ENCODE data around the gene STK32C. TPM values are rescaled to one million over a fixed set of nuclear protein-coding genes. Genes with fewer than 3 reads are reported as not detected.

The STK32C gene
- total RNA-seq, 1 donor from 2014 or later, result 12.5 TPM

DNA sequence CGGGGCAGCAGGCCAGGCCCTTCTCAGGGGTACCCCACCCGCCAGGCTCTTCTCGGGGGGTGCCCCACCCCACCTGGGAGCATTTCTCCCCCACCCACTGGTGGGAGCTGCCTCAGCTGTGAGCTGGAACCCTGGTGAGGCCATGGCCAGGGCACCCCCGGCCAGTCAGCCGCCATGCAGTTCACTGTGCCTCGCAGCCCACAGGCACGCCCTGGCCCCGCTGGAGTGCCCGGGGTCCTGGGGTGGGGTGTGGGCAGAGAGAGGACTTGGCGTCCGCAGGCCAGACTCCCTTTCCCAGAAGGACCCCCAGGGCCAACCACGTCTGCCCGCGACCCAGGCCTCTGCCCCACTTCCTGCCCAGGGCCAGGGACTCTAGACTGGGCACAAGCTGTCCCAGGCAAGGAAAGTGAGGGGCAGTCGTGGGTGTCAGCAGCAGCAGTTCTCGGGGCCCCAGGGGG is 107.9 kb downstream of the STK32C start:
- DNase-seq (ENCODE audit: low read depth, low spot score), result no peak

- no peak for DNase-seq (ENCODE audit: low read depth, low spot score)
Observed at GRCh38 chr10:132199268-132199853, 108.4 kb downstream of the STK32C start.

- DNase-seq (ENCODE audit: low read depth, low spot score), result no peak
Observed at GRCh38 chr10:132198381-132199181, 109.2 kb downstream of the STK32C start.

DNA sequence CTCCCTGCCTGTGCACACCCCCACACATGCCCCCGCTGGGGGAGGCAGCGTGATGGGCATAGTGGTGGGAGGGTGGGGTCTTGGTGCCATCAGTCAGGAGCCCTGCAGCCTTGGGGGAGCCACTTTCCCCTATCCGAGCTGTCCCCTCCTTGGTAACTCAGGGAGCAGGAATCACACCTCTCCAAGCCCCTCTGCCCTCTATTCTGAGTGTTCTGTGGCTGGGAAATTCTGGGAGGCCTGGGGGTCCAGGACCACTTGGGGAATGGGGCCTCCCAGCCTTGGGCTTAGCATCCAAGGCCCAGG is 109.7 kb downstream of the STK32C start:
- no peak for DNase-seq (ENCODE audit: low read depth, low spot score)

- DNase-seq (ENCODE audit: low read depth, low spot score), result no peak
Observed at GRCh38 chr10:132197271-132198067, 110.3 kb downstream of the STK32C start.

DNA sequence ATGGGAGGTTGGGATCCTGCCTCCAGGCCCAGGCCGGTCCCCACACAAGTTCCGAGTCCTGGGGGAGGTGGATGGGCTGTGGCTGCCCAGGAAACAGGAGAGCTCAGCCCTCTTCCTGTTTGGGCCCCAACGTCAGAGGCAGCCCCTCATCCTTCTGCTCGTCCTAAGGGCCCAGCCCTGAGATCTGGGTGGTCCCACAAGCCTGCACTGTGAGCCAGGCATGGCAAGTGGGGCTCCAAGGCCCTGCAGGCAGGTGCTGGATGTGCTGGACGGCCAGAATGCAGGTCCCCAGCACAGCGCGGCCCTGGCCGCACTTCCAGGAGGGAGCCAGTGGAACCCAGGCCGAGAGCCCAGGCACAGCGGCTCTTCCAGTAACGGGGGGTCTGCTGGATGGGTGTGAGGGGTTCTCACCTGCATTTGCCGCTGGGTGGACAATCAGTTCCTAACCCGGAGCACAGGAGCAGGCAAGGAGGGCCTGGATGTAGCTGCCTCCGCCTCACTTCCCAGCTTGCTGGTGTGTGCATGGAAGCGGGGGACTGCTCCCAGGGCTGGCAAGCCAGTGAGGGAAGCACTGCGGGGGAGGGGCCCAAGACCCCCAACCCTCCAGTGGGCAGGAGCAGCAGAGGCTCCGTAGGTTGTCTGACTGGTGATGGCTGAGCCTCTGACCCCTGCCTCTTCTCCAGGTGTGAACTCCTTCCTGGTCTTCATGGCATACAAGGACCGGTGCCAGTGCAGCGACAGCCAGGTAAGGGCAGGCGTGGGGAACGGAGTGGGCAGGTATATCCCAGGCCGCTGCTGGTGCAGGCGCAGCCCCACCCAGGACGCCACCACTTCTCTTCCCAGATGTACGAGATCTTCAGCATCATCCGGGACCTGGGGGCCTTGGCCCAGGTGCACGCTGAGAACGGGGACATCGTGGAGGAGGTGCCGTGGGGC is 111.3 kb downstream of the STK32C start:
- no peak for DNase-seq (ENCODE audit: low read depth, low spot score)

DNA sequence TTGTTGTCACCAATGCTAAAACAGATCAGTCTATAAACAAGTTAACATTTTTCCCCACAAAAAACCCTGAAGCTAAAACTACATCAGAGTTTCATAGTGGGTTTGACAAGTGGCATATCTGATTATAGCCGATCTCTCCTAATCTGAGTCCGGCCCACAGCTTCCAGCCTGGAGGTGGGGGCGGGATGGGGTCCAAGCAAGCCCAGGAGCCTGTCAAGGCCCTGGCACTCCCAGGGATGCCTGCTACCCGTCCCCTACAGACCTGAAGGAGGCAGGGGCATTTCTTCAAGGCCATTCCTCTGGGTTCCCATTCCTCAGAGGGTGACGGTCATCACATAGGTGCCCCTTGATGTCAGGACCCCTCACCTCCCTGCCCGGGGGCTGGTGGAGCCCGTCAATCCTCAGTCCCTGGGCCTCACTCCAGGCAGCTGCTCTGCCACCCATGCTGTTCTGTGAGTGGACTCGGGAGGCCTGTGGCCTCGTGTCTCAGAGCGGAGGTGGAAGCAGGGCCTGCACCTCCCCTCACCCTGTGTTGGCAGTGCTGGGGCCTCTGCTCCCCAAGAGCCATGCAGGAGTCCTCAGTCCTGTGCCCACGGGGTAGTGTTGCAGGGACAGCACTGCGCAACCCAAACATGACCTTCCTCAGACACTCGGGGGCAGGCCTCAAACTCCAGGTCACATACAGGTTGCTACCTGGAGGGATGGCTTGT is 112.2 kb downstream of the STK32C start:
- no peak for DNase-seq (ENCODE audit: low read depth, low spot score)

DNA sequence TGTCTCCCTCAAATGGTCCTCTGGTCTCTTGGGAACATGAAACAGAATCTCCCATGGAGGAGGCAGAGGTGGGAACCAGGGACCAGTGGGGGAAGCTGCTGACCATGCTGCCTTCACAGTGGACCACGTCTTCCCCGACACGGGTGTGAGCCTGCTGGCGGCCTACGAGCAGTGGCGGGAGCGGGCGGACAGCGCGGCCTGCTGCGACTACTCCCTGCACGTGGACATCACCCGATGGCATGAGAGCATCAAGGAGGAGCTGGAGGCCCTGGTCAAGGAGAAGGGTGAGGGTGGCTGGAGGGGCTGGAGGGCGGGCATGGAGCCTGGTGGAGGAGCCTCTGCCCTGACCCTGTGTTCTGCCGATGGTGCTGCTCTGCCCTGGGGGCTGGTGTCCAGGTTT is 113.0 kb downstream of the STK32C start:
- no peak for DNase-seq (ENCODE audit: low read depth, low spot score)

DNA sequence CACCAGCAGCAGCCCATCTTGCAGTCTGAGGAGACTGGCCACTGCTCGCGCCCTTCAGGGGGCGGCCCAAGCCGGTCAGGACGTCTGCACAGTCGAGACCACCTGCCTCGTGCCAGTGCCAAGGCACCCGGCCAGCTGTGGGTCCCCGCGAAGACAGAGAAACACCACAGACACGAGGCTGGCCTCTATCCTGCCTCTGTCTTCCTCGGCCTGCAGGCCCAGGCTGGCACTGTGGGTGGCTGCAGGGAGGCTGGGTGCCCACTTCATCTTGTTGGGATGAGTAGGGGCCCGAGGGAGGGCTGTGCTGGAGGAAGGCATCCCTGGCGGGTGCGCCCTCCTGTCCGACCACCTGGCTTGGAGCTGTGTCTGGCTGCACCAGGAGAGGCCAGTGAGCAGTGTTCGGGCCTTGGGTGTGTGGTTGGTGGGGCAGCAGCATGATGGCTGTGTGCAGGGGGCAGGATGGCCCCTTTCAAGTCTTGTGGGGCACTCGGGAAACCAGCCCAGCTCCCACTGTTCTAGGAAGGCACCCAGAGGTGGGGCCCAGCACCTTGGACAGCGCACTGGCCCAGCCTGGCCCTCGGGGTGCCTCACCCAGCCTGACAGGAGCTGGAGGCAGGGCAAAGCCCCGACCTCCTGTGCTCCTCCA is 113.7 kb downstream of the STK32C start:
- no peak for DNase-seq (ENCODE audit: low read depth, low spot score)

- no peak for DNase-seq (ENCODE audit: low read depth, low spot score)
Observed at GRCh38 chr10:132192991-132193665, 114.6 kb downstream of the STK32C start.

- DNase-seq (ENCODE audit: low read depth, low spot score), result no peak
Observed at GRCh38 chr10:132192076-132192975, 115.4 kb downstream of the STK32C start.

DNA sequence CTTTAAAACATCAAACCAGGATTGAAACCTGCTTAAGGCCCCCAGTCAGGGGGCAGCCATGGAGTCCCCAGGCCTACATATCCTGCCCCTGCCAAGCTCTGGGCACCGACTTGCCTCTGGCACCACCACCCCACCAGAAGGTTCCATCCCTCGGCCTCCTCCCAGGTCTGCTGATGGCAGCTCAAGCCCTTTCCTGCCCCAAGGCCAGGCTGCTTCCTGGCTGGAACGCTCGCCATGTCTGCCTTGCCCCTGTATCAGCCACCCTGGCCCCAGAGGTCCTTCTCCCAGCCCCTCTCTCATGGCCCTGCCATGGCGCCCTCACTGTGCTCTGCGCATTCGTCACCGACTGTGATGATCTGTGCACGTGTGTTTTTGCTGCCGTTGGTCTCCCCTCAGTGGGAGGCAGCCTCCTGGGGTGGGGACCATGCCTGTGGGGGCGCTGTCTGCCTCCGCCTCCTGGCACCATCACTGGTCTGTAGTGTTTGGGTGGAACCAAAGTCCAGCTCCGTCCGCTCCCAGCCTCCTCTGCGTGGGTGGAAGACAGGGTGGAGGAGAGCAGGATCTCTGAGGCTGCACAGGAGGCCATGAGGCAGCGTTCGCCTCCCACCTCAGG is 117.8 kb downstream of the STK32C start:
- DNase-seq (ENCODE audit: low read depth, low spot score), result no peak

DNA sequence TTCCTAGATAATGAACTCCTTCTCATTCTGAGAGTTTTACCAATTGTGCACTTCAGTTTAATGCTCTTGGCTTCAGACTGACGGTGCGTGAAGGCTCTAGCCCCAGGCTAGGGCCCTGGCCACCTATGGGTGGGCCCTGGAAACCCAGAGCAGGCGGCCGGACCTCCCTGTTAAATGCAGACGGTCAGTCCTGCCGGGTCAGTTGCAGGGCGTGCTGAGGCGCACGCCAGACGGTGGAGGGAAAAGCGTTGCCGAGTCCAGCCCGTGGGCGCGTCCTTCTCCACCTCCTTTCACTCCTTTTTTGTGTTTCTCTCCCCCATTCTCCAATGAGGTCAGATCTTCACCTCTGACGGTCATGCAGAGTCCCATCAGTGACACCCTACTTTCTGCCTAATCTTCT is 118.7 kb downstream of the STK32C start:
- no peak for DNase-seq (ENCODE audit: low read depth, low spot score)

- DNase-seq (ENCODE audit: low read depth, low spot score), result no peak
Observed at GRCh38 chr10:132188331-132188730, 119.4 kb downstream of the STK32C start.

GRCh38 chr10:132187430-132188138 is 120.2 kb downstream of the STK32C start:
- no peak for DNase-seq (ENCODE audit: low read depth, low spot score)

DNA sequence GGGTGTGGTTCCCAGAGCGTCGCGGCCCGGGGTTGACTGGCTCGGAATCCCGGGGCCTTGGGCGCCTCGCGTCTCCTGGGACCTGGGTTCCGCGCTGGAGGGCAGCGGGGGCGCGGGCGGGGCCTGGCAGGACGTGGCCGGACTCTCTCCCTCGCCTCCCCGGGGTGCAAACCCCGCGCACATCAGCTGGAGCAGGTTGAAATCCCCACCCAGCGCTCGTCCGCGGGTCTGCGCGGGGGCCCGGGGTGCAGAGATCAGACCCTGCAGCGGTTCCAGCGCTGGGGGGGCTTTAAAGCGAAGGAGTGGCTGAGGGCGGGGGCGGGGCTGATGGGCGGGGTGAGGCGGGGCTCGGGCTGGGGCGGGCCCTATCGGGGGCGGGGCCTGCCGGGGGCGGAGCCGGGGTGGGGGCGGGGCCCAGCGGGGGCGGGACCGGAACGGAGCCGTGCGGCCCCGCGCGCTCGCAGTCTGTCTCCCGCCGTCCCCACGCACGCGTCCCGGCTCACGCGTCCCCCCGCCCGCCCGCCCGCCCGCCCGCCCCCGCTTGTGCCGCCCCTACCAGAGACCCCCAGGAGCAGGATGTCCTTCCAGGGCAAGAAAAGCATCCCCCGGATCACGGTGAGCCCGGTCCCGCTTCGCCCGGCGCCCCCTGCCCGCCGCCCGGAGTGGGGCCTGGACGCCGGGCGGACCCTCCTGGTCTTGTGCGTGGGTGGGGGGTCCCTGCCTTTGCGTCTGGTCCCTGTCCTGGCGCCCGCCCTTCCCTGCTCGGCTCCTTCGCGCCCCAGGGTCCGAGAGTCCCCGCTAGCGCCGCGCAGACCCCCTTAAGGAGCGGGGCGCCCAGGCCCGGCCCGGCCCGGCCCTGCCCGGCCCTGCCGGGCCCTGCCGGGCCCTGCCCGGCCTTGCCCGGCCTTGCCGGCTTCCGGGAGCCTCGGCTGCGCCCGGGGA is 121.0 kb downstream of the STK32C start, which contains the start of gene DPYSL4:
TSS of gene DPYSL4 (plus strand) at position 461 of the 942 bp plus-strand sequence. CDS start at position 577, 116 bp downstream.
- no peak for DNase-seq (ENCODE audit: low read depth, low spot score)

All from pulmonary artery endothelial cell (primary cell).